Loucy (cell line): ENCODE results near the gene NKX1-1.
"Not testable (repeated sequence)": the region's sequence is repeated elsewhere in the genome, so short reads cannot be mapped to it uniquely, and the experiment has no call there.

Experiments used
- H2AFZ ChIP-seq: fragments of 200-600 bp; sonication (generic); 2 replicates; pipeline ENCODE4 v1.6.0; 2016; ENCODE audit warnings: antibody characterized with exemption, mild to moderate bottlenecking, low read length, moderate library complexity
- H3F3A ChIP-seq: fragments of 200-600 bp; 2 replicates; pipeline ENCODE4 v1.6.0; 2016; ENCODE audit warnings: antibody characterized with exemption, low read depth, mild to moderate bottlenecking
- H3K27me3 ChIP-seq: fragments of 200-600 bp; sonication (generic); 2 replicates; pipeline ENCODE4 v1.6.1; 2014; ENCODE audit warnings: low read length, mild to moderate bottlenecking; ENCODE audit not compliant: insufficient read depth, poor library complexity, severe bottlenecking
- H3K36me3 ChIP-seq: fragments of 200-600 bp; sonication (generic); 2 replicates; pipeline ENCODE4 v1.6.1; 2016; ENCODE audit warnings: low read length; ENCODE audit not compliant: insufficient read depth
- H3K4me1 ChIP-seq: fragments of 200-600 bp; sonication (generic); 2 replicates; pipeline ENCODE4 v1.5.1; 2014; ENCODE audit warnings: low read length, mild to moderate bottlenecking; ENCODE audit not compliant: insufficient read depth, poor library complexity, severe bottlenecking
- H3K4me2 ChIP-seq: fragments of 200-600 bp; sonication (generic); 2 replicates; pipeline ENCODE4 v1.6.0; 2014; ENCODE audit warnings: antibody characterized with exemption, low read length, low read depth, mild to moderate bottlenecking; ENCODE audit not compliant: poor library complexity, severe bottlenecking
- H3K4me3 ChIP-seq: fragments of 200-600 bp; sonication (generic); 2 replicates; pipeline ENCODE4 v1.5.1; 2014; ENCODE audit warnings: low read length, mild to moderate bottlenecking, mixed read lengths; ENCODE audit not compliant: poor library complexity, severe bottlenecking
- H3K79me2 ChIP-seq: fragments of 200-600 bp; sonication (generic); 2 replicates; pipeline ENCODE4 v1.6.1; 2014; ENCODE audit warnings: low read length; ENCODE audit not compliant: insufficient read depth
- H3K9ac ChIP-seq: fragments of 200-600 bp; sonication (generic); 2 replicates; pipeline ENCODE4 v1.6.0; 2014; ENCODE audit warnings: mild to moderate bottlenecking, low read depth, low read length, moderate library complexity; ENCODE audit not compliant: poor library complexity, severe bottlenecking
- H3K9me2 ChIP-seq: fragments of 200-600 bp; sonication (generic); replicated peaks from 2 replicates; pipeline ENCODE4 v1.6.1; 2016; ENCODE audit warnings: low read depth, low read length, mixed read lengths
- H3K9me3 ChIP-seq: fragments of 200-600 bp; sonication (generic); 2 replicates; pipeline ENCODE4 v1.6.1; 2014; ENCODE audit warnings: mild to moderate bottlenecking, antibody characterized with exemption, low read length, low read depth; ENCODE audit not compliant: insufficient read depth
- H4K20me1 ChIP-seq: fragments of 200-600 bp; sonication (generic); 2 replicates; pipeline ENCODE4 v1.6.0; 2014; ENCODE audit warnings: antibody characterized with exemption, low read length, mild to moderate bottlenecking; ENCODE audit not compliant: insufficient read depth, poor library complexity, severe bottlenecking
- EZH2phosphoT487 ChIP-seq: fragments of 200-600 bp; IDR thresholded peaks from 2 replicates; pipeline ENCODE4 v1.6.1; 2018; ENCODE audit warnings: antibody characterized with exemption, mild to moderate bottlenecking, moderate library complexity, borderline replicate concordance
- TF ChIP-seq, protein P1 (sequence below): fragments of 200-600 bp; sonication (generic); conservative IDR thresholded peaks from 2 replicates; pipeline ENCODE4 v1.5.1; 2014; ENCODE audit warnings: mild to moderate bottlenecking, antibody characterized with exemption, low read length

The NKX1-1 gene

DNA sequence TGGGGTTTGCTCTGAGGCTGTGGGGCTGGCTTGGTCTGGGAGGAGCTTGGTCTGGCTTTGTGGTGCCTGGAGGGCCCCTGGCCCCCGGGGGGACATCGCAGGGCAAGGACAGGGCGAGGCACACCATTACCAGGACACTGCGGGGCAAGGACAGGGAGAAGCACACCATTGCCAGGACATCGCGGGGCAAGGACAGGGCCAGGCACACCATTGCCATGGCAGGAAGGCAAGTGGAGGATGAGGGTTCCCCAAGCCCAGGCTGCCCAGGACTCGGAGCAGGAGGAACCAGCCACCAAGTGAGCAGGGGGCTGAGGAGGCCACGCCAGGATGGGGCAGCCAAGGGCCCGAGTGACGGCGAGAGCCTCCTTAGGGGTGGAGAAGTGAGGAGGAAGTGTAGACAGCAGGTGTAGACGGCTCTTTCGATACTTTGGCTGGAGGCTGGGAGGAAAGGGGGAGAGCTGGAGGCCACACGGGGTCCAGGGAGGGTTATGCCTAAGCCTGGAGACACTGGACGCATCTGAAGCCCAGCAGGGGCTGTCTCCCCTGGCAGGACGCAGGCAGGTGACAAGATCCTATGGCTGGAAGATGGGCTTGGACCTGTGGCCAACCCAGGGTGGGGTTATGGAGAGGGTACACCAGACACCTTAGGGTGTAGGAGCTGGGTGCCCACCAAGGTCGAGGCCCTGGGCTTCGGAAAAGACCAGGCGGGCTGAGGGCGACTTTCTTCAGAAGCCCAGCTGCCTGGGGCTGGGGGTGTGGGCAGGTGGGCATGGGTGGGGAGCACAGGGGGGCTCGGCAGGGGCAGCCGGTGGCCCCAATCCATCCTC, 7.3 kb downstream of the NKX1-1 start:
- no peak for TF ChIP-seq EZH2phosphoT487
- TF ChIP-seq, protein P1, sequence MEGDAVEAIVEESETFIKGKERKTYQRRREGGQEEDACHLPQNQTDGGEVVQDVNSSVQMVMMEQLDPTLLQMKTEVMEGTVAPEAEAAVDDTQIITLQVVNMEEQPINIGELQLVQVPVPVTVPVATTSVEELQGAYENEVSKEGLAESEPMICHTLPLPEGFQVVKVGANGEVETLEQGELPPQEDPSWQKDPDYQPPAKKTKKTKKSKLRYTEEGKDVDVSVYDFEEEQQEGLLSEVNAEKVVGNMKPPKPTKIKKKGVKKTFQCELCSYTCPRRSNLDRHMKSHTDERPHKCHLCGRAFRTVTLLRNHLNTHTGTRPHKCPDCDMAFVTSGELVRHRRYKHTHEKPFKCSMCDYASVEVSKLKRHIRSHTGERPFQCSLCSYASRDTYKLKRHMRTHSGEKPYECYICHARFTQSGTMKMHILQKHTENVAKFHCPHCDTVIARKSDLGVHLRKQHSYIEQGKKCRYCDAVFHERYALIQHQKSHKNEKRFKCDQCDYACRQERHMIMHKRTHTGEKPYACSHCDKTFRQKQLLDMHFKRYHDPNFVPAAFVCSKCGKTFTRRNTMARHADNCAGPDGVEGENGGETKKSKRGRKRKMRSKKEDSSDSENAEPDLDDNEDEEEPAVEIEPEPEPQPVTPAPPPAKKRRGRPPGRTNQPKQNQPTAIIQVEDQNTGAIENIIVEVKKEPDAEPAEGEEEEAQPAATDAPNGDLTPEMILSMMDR = no peak
- H3K4me1 ChIP-seq = no peaks in the 10 kb centered on the region
- no peak overlapping the region for H3K9ac ChIP-seq
- H4K20me1 ChIP-seq = no peaks in the 10 kb centered on the region
- H3K36me3 ChIP-seq = no peaks in the 10 kb centered on the region
- H3K9me3 ChIP-seq = peaks cover 16% of the 10 kb centered on the region; the same call in 1 of the 2 replicates
- no peaks in the 10 kb centered on the region for H3K9me2 ChIP-seq
- H2AFZ ChIP-seq = no peak overlapping the region
- H3K79me2 ChIP-seq = no peaks in the 10 kb centered on the region
- H3K4me3 ChIP-seq = no peak overlapping the region
- no peaks in the 10 kb centered on the region for H3F3A ChIP-seq
- no peaks in the 10 kb centered on the region for H3K27me3 ChIP-seq
- H3K4me2 ChIP-seq = no peak overlapping the region

- Histone ChIP-seq H4K20me1 (no peaks in the 10 kb centered on the region), H3K4me3 (no peak overlapping the region), H2AFZ (no peak overlapping the region), H3K36me3 (no peaks in the 10 kb centered on the region), H3F3A (no peaks in the 10 kb centered on the region), H3K27me3 (no peaks in the 10 kb centered on the region), H3K79me2 (no peaks in the 10 kb centered on the region), H3K9me2 (no peaks in the 10 kb centered on the region), H3K4me2 (no peak overlapping the region), H3K9me3 (peaks cover 16% of the 10 kb centered on the region; the same call in 1 of the 2 replicates), H3K4me1 (no peaks in the 10 kb centered on the region), H3K9ac (no peak overlapping the region)
- TF ChIP-seq, protein P1 = no peak
- no peak for TF ChIP-seq EZH2phosphoT487
These were observed 9.3 kb downstream of the NKX1-1 start for GRCh38 chr4:1396806-1397455.

DNA sequence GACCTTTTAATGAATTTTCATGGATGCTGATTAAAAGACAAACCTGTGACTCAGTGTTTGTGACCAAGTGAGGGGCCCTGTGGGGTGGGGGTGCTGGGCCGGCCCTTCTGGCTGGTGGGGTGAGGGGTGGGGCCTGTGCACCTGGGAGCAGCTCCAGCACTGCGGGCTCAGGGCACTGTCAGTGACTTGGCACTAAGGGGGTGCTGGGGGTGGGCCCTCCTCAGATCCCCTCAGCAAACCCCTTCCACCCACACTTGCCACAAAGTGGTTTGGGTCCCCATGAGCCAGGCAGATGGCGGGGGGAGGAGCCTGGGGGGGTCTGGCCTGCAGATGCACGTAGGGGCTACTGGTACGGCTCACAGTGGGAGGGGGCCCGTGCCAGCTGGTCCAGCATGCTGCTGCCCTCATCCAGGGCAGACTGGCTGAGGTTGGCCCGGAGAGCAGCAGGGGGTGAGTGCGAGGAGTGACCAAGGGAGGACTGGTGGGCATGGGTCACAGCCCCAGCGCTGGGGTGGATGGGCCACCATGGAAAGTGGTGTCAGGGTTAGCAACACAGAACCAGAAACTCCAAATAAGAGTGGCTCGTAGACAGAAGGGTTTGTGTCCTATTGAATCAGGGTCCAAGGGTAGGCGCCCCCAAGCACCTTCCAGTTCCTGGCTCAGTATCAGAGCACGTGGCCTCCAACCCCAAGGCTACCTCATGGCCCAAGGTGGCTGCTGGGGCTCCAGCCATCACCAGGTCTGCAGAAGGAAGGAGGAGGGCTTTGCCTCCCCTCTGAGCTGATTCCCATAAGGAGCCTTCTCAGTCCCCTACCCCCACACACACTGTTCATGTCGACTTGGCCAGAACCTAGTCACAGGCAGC, 10.1 kb downstream of the NKX1-1 start:
- TF ChIP-seq EZH2phosphoT487 = no peak
- TF ChIP-seq, protein P1 = no peak
- peaks cover 16% of the 10 kb centered on the region; the same call in 1 of the 2 replicates for H3K9me3 ChIP-seq
- H4K20me1 ChIP-seq = no peaks in the 10 kb centered on the region
- H3F3A ChIP-seq = no peaks in the 10 kb centered on the region
- no peaks in the 10 kb centered on the region for H3K9me2 ChIP-seq
- H3K36me3 ChIP-seq = no peaks in the 10 kb centered on the region
- no peaks in the 10 kb centered on the region for H3K4me1 ChIP-seq
- H3K4me3 ChIP-seq = no peak overlapping the region
- H3K4me2 ChIP-seq = no peak overlapping the region
- H3K9ac ChIP-seq = no peak overlapping the region
- H3K27me3 ChIP-seq = no peaks in the 10 kb centered on the region
- no peaks in the 10 kb centered on the region for H3K79me2 ChIP-seq
- H2AFZ ChIP-seq = no peak overlapping the region

- H4K20me1 ChIP-seq, H3F3A ChIP-seq, H3K4me3 ChIP-seq, H3K79me2 ChIP-seq, H3K9ac ChIP-seq, H3K4me1 ChIP-seq, H3K4me2 ChIP-seq, H3K9me2 ChIP-seq, H3K27me3 ChIP-seq, H2AFZ ChIP-seq, H3K36me3 ChIP-seq: not testable (repeated sequence)
- peaks cover 16% of the 10 kb centered on the region; the same call in 1 of the 2 replicates for H3K9me3 ChIP-seq
These were observed 10.8 kb downstream of the NKX1-1 start for GRCh38 chr4:1395389-1395820.
